HFF-Myc (cell line): ENCODE measurements around the gene ALDH6A1.

ENCODE experiments used
- DNase-seq: peaks from one replicate; pipeline ENCODE4 v3.0.0-alpha.2; 2011; ENCODE audit warnings: low read depth; ENCODE audit errors: extremely low read depth
- H3K4me3 ChIP-seq: replicated peaks from 2 replicates; pipeline ENCODE4 v1.5.1; 2011; ENCODE audit warnings: low read depth, mild to moderate bottlenecking, control low read depth, low read length
- TF ChIP-seq, protein P1 (sequence below): IDR thresholded peaks from 2 replicates; pipeline ENCODE4 v1.5.1; 2012; ENCODE audit warnings: mild to moderate bottlenecking, low read depth, low read length, control low read depth; ENCODE audit errors: missing control alignments

ALDH6A1 gene

GRCh38 chr14:74081491-74081890, 2.8 kb downstream of the ALDH6A1 start:
- TF ChIP-seq, protein P1, sequence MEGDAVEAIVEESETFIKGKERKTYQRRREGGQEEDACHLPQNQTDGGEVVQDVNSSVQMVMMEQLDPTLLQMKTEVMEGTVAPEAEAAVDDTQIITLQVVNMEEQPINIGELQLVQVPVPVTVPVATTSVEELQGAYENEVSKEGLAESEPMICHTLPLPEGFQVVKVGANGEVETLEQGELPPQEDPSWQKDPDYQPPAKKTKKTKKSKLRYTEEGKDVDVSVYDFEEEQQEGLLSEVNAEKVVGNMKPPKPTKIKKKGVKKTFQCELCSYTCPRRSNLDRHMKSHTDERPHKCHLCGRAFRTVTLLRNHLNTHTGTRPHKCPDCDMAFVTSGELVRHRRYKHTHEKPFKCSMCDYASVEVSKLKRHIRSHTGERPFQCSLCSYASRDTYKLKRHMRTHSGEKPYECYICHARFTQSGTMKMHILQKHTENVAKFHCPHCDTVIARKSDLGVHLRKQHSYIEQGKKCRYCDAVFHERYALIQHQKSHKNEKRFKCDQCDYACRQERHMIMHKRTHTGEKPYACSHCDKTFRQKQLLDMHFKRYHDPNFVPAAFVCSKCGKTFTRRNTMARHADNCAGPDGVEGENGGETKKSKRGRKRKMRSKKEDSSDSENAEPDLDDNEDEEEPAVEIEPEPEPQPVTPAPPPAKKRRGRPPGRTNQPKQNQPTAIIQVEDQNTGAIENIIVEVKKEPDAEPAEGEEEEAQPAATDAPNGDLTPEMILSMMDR: no peak

DNA sequence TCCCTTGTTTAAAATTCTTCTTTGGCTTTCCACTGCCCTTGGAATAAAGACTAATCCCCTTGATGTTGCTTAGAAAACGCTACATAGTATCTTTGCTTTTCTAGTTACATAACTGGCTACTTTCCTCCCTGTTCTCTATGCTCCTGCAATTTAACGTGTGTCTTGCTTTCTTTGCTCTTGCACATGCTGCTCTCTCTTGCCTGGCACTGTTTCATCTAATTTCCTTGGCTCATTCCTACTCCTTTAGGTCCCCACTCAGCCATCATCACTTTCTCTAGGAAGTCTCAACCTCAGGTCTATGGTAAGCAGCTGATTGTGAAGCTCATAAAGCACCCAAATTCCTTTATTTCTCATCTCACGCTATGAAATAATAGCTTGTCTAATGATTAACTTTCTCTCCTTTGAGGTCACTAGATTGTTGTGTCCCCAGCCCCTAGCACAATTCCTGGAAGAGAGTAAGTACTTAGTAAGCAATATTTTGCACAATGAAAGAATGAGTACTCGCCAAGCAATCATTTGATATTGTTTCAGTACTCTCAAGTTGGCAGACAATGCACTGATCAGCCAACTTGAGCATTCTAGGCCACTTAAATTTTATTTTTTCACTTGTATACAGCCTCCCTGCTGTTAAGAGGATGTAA, 3.3 kb downstream of the ALDH6A1 start:
- DNase-seq: no peak
- no peak overlapping the region for H3K4me3 ChIP-seq
- TF ChIP-seq, protein P1: no peak

More at GRCh38 chr14:74081491-74081890, 2.8 kb downstream of the ALDH6A1 start:
- H3K4me3 ChIP-seq: no peak overlapping the region
- DNase-seq: no peak

GRCh38 chr14:74077401-74077800, 6.9 kb downstream of the ALDH6A1 start:
- DNase-seq: no peak
- TF ChIP-seq, protein P1: no peak
- no peak overlapping the region for H3K4me3 ChIP-seq

DNA sequence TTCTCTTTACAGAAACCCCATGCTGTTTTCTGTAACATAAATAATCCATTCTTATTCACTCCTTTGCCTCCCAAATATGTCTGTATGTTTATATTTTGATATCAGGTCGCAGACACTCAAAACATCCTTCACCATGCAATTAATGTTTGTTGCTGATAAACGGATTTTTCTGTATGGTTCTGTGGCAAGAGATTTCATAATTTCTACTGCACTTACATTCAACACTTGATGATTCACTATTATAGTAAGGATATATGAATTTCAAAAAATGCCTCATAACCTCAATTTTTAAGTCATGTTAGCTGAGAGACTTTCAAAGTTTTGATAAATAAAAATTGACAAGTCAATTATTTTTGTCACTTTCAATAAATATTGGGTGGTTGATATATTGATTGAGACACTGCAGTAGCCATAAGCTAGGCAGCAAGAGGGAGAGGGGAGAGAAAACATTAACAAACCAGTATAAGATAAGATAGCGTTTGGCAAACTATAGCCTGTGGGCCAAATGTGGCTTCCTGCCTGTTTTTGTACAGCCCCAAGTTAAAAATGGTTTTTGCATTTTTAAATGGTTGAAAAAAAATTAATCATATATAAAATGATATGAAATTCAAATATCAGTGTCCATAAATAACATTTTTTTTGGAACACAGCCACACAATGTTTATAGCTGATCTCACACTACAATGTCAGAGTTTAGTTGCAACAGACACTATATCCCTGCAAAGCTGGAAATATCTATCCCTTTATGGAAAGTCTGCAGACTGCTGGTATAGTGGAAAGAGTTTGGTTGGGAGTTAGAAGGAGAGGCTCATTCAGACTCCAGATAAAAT, 18.3 kb downstream of the ALDH6A1 start:
- no peak for DNase-seq

GRCh38 chr14:74064883-74065282, 19.4 kb downstream of the ALDH6A1 start:
- H3K4me3 ChIP-seq: no peak overlapping the region
- TF ChIP-seq, protein P1: no peak

More for the DNA sequence above, 18.3 kb downstream of the ALDH6A1 start:
- no peak overlapping the region for H3K4me3 ChIP-seq
- TF ChIP-seq, protein P1: no peak

GRCh38 chr14:74064426-74064825, 19.8 kb downstream of the ALDH6A1 start:
- no peak for DNase-seq
- TF ChIP-seq, protein P1: no peak
- H3K4me3 ChIP-seq: no peak overlapping the region

More at GRCh38 chr14:74064883-74065282, 19.4 kb downstream of the ALDH6A1 start:
- DNase-seq: no peak
